A673 (cell line): Measurements from ENCODE around the gene APOL5. TPM values are rescaled to one million over a fixed set of nuclear protein-coding genes. Genes with fewer than 3 reads are reported as not detected.

Source experiments
- BruUV-seq: library from RNA; stranded (reverse); fragments of 400-500 nt; replicated peaks from 2 replicates; lab custom pipeline; 2021; lab: Mats Ljungman, UMichigan
- CTCF ChIA-PET: fragments of 300-600 bp; sonication (Branson Sonifier 250); formaldehyde crosslinking; loops from one replicate; lab custom pipeline; 2022; ENCODE audit warnings: antibody characterized with exemption; lab: Charles Lee
- POLR2A ChIA-PET: fragments of 300-600 bp; sonication (Branson Sonifier 250); formaldehyde crosslinking; loops from one replicate; lab custom pipeline; 2022; ENCODE audit warnings: antibody characterized with exemption; ENCODE audit not compliant: low non-redundant PET; lab: Charles Lee
- DNase-seq: peaks from one replicate; pipeline ENCODE4 v3.0.0-alpha.2; 2015; ENCODE audit warnings: low spot score
- H3K27ac ChIP-seq: fragments of 200-600 bp; sonication (generic); 2 replicates; pipeline ENCODE4 v1.5.1; 2016; ENCODE audit warnings: mixed run types, low read depth, mild to moderate bottlenecking, mixed read lengths, antibody characterized with exemption, low read length; ENCODE audit not compliant: poor library complexity, severe bottlenecking
- H3K27me3 ChIP-seq: fragments of 200-600 bp; sonication (generic); replicated peaks from 2 replicates; pipeline ENCODE4 v1.6.1; 2017; ENCODE audit warnings: mixed run types, low read depth, mild to moderate bottlenecking, mixed read lengths, antibody characterized with exemption, low read length; ENCODE audit not compliant: insufficient read depth, poor library complexity
- H3K36me3 ChIP-seq: fragments of 200-600 bp; sonication (generic); 2 replicates; pipeline ENCODE4 v1.6.1; 2016; ENCODE audit warnings: mixed run types, mild to moderate bottlenecking, mixed read lengths, antibody characterized with exemption, low read length; ENCODE audit not compliant: insufficient read depth, poor library complexity, severe bottlenecking
- H3K4me1 ChIP-seq: fragments of 200-600 bp; sonication (generic); 2 replicates; pipeline ENCODE4 v1.6.1; 2017; ENCODE audit warnings: mixed run types, mild to moderate bottlenecking, mixed read lengths, antibody characterized with exemption, low read length; ENCODE audit not compliant: insufficient read depth, poor library complexity, severe bottlenecking
- H3K4me3 ChIP-seq: fragments of 200-600 bp; sonication (generic); 2 replicates; pipeline ENCODE4 v1.5.1; 2016; ENCODE audit warnings: low read depth, mixed run types, mild to moderate bottlenecking, mixed read lengths, low read length; ENCODE audit not compliant: poor library complexity, severe bottlenecking
- H3K9me3 ChIP-seq: fragments of 200-600 bp; sonication (generic); 2 replicates; pipeline ENCODE4 v1.6.1; 2016; ENCODE audit warnings: mixed run types, low read depth, mild to moderate bottlenecking, mixed read lengths, antibody characterized with exemption, low read length; ENCODE audit not compliant: poor library complexity, severe bottlenecking
- EZH2 ChIP-seq: fragments of 200-600 bp; sonication (generic); IDR thresholded peaks from 2 replicates; pipeline ENCODE4 v1.6.1; 2017; ENCODE audit warnings: borderline replicate concordance, low read depth, mild to moderate bottlenecking, mixed read lengths, antibody characterized with exemption, low read length; ENCODE audit not compliant: poor library complexity, severe bottlenecking
- intact Hi-C: fragments of 100-400 bp; cut with micrococcal nuclease; formaldehyde crosslinking; loops from one replicate; pipeline ENCODE4 v1.10.0; 2022; ENCODE audit not compliant: unreplicated experiment
- total RNA-seq: library from RNA; stranded (reverse); gene quantifications from 2 replicates; pipeline ENCODE4 v1.2.3, GENCODE V29; 2021
- TF ChIP-seq, protein P1 (sequence below): fragments of 300-800, 200-600 bp; sonication (generic); conservative IDR thresholded peaks from 2 replicates; pipeline ENCODE4 v1.5.1; 2017; ENCODE audit warnings: low read depth, mild to moderate bottlenecking, antibody characterized with exemption, low read length, moderate library complexity, mixed read lengths

APOL5 gene
- total RNA-seq, 1 experiment from 2014 or later: not detected

DNA sequence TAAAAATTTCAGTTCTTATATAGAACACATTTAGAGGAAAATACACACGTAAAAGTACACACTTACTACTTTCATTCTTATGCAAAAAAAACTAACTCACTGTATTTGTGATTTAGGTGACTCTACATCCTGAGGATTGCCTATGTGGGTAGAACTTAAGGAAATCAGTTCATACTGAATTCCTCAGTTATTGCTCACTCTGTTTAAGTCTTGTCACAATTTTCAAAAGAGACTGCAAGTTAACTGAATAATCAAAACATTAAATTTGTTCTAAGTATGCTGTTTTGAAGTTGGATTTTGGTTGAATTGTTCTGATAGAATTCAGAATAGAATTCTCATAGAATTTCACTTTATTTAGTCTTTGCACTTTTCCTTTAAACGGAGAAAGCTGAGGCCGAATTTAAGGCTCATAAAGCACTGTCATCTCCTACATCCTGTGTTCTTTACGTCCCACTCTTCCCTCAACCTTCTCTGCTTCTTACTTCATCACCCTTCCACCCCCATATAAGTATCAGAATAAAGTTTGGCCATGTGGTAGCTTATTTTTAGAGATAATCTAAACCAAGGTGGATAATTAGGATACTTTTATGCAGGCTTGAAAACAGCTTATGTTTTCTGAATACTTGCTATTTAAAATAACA is 59.8 kb downstream of the APOL5 start:
- ChIA-PET CTCF (no interaction called here), POLR2A (no interaction called here)
- Histone ChIP-seq H3K36me3 (peaks cover 12% of the 10 kb centered on the region), H3K4me3 (no peak overlapping the region), H3K27me3 (no peaks in the 10 kb centered on the region), H3K4me1 (peaks cover 14% of the 10 kb centered on the region), H3K27ac (peak overlapping the region; percentile 26), H3K9me3 (no peaks in the 10 kb centered on the region)
- TF ChIP-seq EZH2: no peak
- TF ChIP-seq, protein P1, sequence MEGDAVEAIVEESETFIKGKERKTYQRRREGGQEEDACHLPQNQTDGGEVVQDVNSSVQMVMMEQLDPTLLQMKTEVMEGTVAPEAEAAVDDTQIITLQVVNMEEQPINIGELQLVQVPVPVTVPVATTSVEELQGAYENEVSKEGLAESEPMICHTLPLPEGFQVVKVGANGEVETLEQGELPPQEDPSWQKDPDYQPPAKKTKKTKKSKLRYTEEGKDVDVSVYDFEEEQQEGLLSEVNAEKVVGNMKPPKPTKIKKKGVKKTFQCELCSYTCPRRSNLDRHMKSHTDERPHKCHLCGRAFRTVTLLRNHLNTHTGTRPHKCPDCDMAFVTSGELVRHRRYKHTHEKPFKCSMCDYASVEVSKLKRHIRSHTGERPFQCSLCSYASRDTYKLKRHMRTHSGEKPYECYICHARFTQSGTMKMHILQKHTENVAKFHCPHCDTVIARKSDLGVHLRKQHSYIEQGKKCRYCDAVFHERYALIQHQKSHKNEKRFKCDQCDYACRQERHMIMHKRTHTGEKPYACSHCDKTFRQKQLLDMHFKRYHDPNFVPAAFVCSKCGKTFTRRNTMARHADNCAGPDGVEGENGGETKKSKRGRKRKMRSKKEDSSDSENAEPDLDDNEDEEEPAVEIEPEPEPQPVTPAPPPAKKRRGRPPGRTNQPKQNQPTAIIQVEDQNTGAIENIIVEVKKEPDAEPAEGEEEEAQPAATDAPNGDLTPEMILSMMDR: no peak
- DNase-seq: no peak
- no TSS peak for BruUV-seq
- intact Hi-C loops: loop anchor here (5.0 kb wide), 1 partner anchor 60 kb away; no protein-coding TSS in a partner anchor

Other genes starting within 250 kb of the APOL5 start
- 1.3 and 3.1 TPM in 2 replicates for gene RASD2, start 177.0 kb upstream of the APOL5 start, total RNA-seq
- 0.30 and 0.46 TPM in 2 replicates for gene MB, start 100.5 kb upstream of the APOL5 start, total RNA-seq
- 6.3 and 7.0 TPM in 2 replicates for gene APOL6, start 69.4 kb upstream of the APOL5 start, total RNA-seq